GM21367 (cell line): ENCODE data around the gene ZNF324.
"Not testable (repeated sequence)": the region's sequence is repeated elsewhere in the genome, so short reads cannot be mapped to it uniquely, and the experiment has no call there.

ENCODE experiments used
- ATAC-seq: cut with Tn5 transposase; IDR thresholded peaks from one replicate; pipeline ENCODE4 v1.9.1; 2021; ENCODE audit not compliant: unreplicated experiment

Gene ZNF324

DNA sequence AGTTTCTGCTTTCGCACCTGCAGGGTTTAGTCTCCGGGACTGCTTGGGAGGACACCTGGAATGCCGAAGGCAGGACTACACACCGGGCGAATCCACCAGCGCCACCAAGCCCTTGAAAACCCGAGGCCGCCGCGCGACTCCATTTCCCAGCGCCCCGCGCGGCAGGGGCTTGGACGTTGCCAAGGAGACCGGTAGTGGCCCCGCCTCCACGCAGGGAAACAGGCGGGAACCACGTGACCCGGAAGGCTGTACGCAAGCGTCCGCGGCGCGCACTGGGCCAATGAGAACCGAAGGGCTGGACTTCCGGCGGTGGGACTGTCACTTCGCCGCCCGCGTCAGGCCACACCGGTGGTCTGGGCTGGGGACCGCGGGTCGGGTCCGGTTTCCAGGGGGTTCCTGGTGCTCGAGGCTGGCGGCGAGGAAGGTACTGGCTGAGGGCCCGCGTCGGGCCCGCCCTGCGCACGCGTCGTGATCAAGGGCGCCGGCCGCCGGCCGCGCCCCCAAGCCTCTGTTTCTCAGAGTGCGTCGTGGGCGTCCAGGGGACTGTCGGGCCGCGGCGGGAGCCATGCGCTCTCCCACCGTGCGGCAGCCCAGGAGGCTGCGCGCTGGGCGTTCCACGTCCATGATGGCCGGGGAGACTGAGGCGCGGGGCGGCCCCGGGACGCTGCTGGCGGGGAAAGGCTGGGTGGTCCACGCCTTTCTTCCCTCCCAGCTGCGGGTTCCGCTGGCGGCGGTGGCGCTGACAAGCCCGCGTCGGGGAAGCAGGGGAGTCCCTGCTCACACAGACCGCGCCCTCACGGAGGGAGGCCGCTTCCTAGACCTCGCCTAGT lies at the start of gene ZNF324:
TSS of gene ZNF324 (plus strand) at position 321 of the 830 bp plus-strand sequence. CDS start 2,106 bp downstream, outside the sequence.
- peak; percentile 73 for ATAC-seq

DNA sequence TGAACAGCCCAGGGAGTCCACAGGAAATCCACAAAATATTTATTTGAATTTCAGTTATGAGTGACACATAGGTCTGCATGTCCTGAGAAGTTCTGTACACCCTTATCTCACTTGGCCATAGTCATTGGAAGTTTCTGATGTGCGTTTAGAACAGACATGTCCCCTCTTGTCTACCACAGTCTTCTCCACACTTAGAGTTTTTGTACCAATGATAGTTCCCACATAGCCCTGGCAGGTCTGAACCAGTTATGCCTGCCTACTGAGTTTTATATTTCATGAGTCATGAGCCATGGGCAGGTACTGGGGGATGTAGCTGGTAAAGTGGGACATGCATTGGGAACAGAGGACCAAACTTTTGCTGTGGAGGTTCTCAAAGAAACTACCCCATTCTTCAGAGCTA lies 38.3 kb upstream of the ZNF324 start:
- ATAC-seq = no peak

DNA sequence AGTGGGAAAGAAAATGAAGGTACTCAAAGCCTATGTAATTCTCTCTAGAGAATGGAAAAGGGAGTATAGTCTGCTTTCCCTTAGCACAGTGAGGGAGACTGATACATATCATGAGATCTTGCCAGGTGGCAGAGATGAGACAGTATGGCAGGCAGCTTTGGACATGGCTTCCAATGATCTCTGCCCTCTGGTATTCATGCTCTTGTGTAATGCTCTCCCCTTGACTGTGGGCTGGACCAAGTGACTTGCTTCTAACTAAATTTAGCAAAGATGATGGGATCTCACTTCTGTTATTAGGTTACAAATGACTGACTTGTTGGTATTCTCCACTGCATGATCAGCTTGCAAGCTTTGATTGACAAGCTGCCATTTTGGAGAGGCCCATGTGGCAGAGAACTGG lies 37.1 kb upstream of the ZNF324 start:
- no peak for ATAC-seq

GRCh38 chr19:58434217-58434616 lies 32.7 kb upstream of the ZNF324 start:
- ATAC-seq = no peak

GRCh38 chr19:58439576-58440554 lies 27.0 kb upstream of the ZNF324 start, which contains the start of gene ZNF132:
Gene ZNF132 (minus strand): TSS chr19:58440153. CDS start chr19:58439821, 332 bp downstream.
- ATAC-seq = peak; percentile 92

DNA sequence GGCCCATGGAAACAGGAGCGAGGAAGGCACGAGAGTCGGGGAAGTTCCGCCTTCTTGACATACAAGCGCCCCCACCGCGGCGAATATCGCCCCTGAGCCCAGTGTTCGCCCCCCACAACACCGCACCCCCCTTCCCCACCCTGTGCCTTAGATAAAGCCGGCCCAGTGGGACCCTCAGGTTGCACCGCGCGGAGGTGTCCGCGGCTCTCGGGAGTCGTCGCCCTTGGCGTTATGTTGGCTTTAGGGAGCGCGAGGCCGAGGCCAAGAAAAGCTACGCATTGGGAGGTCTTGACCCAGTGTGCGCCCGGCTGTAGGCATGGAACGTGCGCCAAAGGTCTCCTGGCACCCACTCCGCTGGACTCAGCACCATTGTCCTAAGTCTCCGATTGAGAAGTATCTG lies 26.3 kb upstream of the ZNF324 start:
- ATAC-seq = no peak

DNA sequence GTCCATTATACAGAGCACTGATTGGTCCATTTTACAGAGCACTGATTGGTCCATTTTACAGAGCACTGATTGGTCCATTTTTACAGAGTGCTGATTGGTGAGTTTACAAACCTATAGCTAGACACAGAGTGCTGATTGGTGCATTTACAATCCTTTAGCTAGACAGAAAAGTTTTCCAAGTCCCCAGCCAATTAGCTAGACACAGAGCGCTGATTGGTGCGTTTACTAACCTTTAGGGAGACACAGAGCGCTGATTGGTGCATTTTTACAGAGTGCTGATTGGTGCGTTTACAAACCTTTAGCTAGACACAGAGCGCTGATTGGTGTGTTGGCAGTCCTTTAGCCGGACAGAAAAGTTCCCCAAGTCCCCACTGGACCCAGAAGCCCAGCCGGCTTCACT lies 23.9 kb upstream of the ZNF324 start:
- not testable (repeated sequence) for ATAC-seq

DNA sequence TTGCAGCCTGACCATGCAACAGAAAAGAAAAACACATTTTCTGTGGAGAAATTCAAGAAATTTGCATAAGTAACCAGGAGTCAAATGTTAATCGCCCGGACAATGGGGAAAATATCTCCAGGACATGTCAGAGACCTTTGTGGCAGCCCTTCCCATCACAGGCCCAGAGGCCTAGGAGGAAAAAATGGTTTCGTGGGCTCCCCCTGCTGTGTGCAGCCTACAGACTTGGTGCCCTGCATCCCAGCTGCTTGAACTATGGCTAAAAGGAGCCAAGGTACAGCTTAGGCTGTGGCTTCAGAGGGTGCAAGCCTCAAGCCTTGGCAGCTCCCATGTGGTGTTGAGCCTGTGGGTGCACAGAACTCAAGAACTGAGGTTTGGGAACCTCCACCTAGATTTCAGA lies 18.0 kb upstream of the ZNF324 start:
- not testable (repeated sequence) for ATAC-seq

- not testable (repeated sequence) for ATAC-seq
These were observed 16.9 kb upstream of the ZNF324 start for GRCh38 chr19:58449980-58450379.

DNA sequence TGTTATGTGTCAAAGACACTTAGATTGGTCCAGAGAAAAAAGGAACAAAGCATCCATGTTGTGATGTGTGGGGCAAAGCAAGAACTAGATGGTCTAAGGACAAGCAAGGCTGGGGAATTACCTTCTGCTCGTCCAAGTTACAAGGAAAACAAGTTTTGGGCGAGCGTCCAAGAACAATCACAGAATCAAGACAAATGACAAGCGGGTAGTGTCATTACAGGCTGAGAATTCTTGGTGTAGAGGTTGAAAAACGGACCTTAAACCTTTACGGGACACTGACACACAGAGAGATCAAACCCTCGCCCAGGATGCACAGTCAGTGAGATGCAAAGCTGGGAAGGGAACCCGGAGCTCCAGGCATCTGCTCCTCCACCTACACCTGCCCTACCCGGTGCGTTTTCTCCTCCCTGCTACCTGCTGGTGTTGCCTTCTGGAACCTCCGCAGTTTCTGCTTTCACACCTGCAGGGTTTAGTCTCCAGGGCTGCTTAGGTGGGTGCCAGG lies 16.0 kb upstream of the ZNF324 start:
- ATAC-seq = peak; percentile 6

- peak; percentile 83 for ATAC-seq
These were observed 15.3 kb upstream of the ZNF324 start, which contains the start of gene ZNF324B for GRCh38 chr19:58451358-58452101. Gene ZNF324B (plus strand): TSS chr19:58451622. CDS start chr19:58453702, 2,080 bp downstream.

DNA sequence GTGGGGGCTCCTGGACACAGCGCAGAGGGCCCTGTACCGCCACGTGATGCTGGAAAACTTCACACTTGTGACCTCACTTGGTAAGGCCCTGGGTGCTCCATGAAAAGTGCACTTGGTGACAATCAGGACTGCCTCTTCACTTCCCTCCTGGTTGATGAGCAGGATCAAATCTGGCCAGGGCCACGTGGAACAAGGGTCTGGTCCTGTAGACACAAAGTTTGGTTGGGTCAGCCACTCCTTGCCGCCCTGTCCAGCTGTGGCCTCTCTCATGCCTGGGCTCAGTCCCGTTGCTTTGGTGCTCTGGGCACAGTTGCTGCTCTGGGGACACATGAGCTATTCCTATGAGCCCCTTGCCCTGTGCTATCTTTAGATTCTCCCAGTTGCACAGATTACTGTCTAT lies 13.1 kb upstream of the ZNF324 start:
- no peak for ATAC-seq

- ATAC-seq = no peak
These were observed 11.6 kb upstream of the ZNF324 start for GRCh38 chr19:58455306-58455705.

GRCh38 chr19:58456111-58456510 lies 10.8 kb upstream of the ZNF324 start:
- no peak for ATAC-seq

DNA sequence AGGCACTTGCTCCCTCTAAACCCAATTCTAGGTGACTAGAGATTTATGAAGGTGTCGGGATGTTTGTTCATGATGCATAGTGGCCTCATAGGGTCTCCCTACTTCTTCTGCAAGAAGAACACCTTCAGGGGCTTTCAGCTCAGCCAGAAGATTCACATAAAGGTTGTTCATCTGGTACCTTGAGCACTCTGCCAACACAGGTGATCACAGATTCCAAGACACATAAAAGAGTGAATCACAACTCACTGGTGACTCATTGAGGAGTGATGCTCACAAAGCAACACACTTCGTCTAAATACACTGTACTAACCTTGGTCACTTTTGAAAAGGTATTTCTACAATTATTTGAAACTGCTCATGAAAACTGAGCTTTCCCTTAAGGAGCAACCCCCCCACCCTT lies 6.8 kb upstream of the ZNF324 start:
- ATAC-seq = no peak

GRCh38 chr19:58466089-58466759 lies 656 bp upstream of the ZNF324 start:
- no peak for ATAC-seq

GRCh38 chr19:58468216-58468839 lies 1.4 kb downstream of the ZNF324 start:
- no peak for ATAC-seq

- no peak for ATAC-seq
These were observed 2.5 kb downstream of the ZNF324 start for GRCh38 chr19:58469241-58470013.
